Caco-2 (cell line): ENCODE results near the gene UTS2R. TPM values are rescaled to one million over a fixed set of nuclear protein-coding genes. Genes with fewer than 3 reads are reported as not detected.

Source experiments
- BruUV-seq: library from RNA; stranded (reverse); fragments of 400-500 nt; replicated peaks from 2 replicates; lab custom pipeline; 2021; lab: Mats Ljungman, UMichigan
- CTCF ChIA-PET: fragments of 300-600 bp; sonication (Branson Sonifier 250); formaldehyde crosslinking; loops from one replicate; lab custom pipeline; 2022; ENCODE audit warnings: antibody characterized with exemption; lab: Charles Lee
- POLR2A ChIA-PET: fragments of 300-600 bp; sonication (Branson Sonifier 250); formaldehyde crosslinking; loops from one replicate; lab custom pipeline; 2022; ENCODE audit warnings: antibody characterized with exemption; lab: Charles Lee
- DNase-seq, 2 experiments: peaks; one replicate each; pipeline versions ENCODE4 v3.0.0 to v3.0.0-alpha.2; 2020 to 2022
- H3K27me3 ChIP-seq: replicated peaks from 2 replicates; pipeline ENCODE4 v1.6.0; 2011; ENCODE audit warnings: low read length; ENCODE audit not compliant: control insufficient read depth, insufficient read depth
- H3K36me3 ChIP-seq: 2 replicates; pipeline ENCODE4 v1.5.1; 2011; ENCODE audit warnings: low read length; ENCODE audit not compliant: control insufficient read depth, insufficient read depth
- H3K4me1 ChIP-seq: fragments of 250-450 bp; sonication (Bioruptor Pico); 2 replicates; pipeline ENCODE4 v1.5.1; 2020; ENCODE audit warnings: mild to moderate bottlenecking
- H3K4me3 ChIP-seq: 2 replicates; pipeline ENCODE4 v1.5.1; 2011; ENCODE audit warnings: low read depth, mild to moderate bottlenecking, control low read depth, low read length
- H3K9me3 ChIP-seq: fragments of 250-450 bp; sonication (Bioruptor Pico); 2 replicates; pipeline ENCODE4 v1.5.1; 2020; ENCODE audit warnings: mild to moderate bottlenecking, moderate library complexity
- H3K27ac Mint-ChIP-seq: one replicate; pipeline ENCODE4 v1.8.0; 2022; ENCODE audit warnings: mixed read lengths; ENCODE audit not compliant: unreplicated experiment
- H3K27me3 Mint-ChIP-seq: one replicate; pipeline ENCODE4 v1.8.0; 2022; ENCODE audit warnings: mixed read lengths; ENCODE audit not compliant: insufficient read depth, unreplicated experiment
- H3K36me3 Mint-ChIP-seq: one replicate; pipeline ENCODE4 v1.8.0; 2022; ENCODE audit warnings: mild to moderate bottlenecking, mixed read lengths; ENCODE audit not compliant: insufficient read depth, unreplicated experiment
- H3K4me1 Mint-ChIP-seq: one replicate; pipeline ENCODE4 v1.8.0; 2022; ENCODE audit warnings: low read depth, mixed read lengths; ENCODE audit not compliant: unreplicated experiment
- H3K4me3 Mint-ChIP-seq: one replicate; pipeline ENCODE4 v1.8.0; 2022; ENCODE audit warnings: mild to moderate bottlenecking, moderate library complexity, mixed read lengths; ENCODE audit not compliant: unreplicated experiment
- H3K9me3 Mint-ChIP-seq: one replicate; pipeline ENCODE4 v1.8.0; 2022; ENCODE audit warnings: mixed read lengths; ENCODE audit not compliant: unreplicated experiment
- CTCF ChIP-seq, 2 experiments: fragments of 200-600 bp in 1 of 2; IDR thresholded peaks; 1 replicate in 1 of 2; 2 replicates in 1 of 2; pipeline versions ENCODE4 v1.5.1 to v1.8.0; 2011 to 2022; ENCODE audit warnings: antibody characterized with exemption in 1 of 2, control low read depth in 1 of 2, inconsistent platforms in 1 of 2, low read depth in 1 of 2, low read length in 1 of 2, mild to moderate bottlenecking in 1 of 2, moderate library complexity in 1 of 2; ENCODE audit not compliant: insufficient read depth in 1 of 2, severe bottlenecking in 1 of 2, unreplicated experiment in 1 of 2
- intact Hi-C: fragments of 100-400 bp; cut with micrococcal nuclease; formaldehyde crosslinking; loops from one replicate; pipeline ENCODE4 v1.10.0; 2022; ENCODE audit not compliant: unreplicated experiment
- total RNA-seq: library from RNA; stranded (reverse); gene quantifications from 2 replicates; pipeline ENCODE4 v1.2.3, GENCODE V29; 2022

UTS2R gene
- total RNA-seq, 1 experiment from 2014 or later: 0.66 TPM

- BruUV-seq: no TSS peak
- H3K4me1 ChIP-seq: peaks cover 23% of the 10 kb centered on the region
- Mint-ChIP-seq H3K27me3 (no peaks in the 10 kb centered on the region), H3K4me1 (peaks cover 17% of the 10 kb centered on the region), H3K27ac (no peak overlapping the region), H3K9me3 (no peaks in the 10 kb centered on the region), H3K4me3 (no peak overlapping the region), H3K36me3 (peaks cover 7% of the 10 kb centered on the region)
- intact Hi-C loops: no loop called here
- DNase-seq: no peak
- no peaks in the 10 kb centered on the region for H3K36me3 ChIP-seq
- no peaks in the 10 kb centered on the region for H3K9me3 ChIP-seq
- ChIA-PET CTCF (interaction anchor here (1.1 kb wide), 1 partner anchor 9 kb away, joined by 3 read pairs; no protein-coding TSS in a partner anchor), POLR2A (no interaction called here)
- no peak for TF ChIP-seq CTCF (IDR thresholded peaks at IDR 0.05; ENCODE audit: insufficient read depth in 1 of 2, low read depth in 1 of 2, low read length in 1 of 2, severe bottlenecking in 1 of 2, unreplicated experiment in 1 of 2)
- no peaks in the 10 kb centered on the region for H3K27me3 ChIP-seq
- no peak overlapping the region for H3K4me3 ChIP-seq
These were observed 22.7 kb upstream of the UTS2R start for GRCh38 chr17:82348866-82349265.

GRCh38 chr17:82349287-82349701 is 22.3 kb upstream of the UTS2R start:
- Histone ChIP-seq H3K4me1 (peaks cover 23% of the 10 kb centered on the region), H3K9me3 (no peaks in the 10 kb centered on the region), H3K4me3 (no peak overlapping the region), H3K36me3 (no peaks in the 10 kb centered on the region), H3K27me3 (no peaks in the 10 kb centered on the region)
- no peak overlapping the region for H3K27ac Mint-ChIP-seq
- no peaks in the 10 kb centered on the region for H3K27me3 Mint-ChIP-seq
- no TSS peak for BruUV-seq
- POLR2A ChIA-PET: no interaction called here
- H3K4me3 Mint-ChIP-seq: no peak overlapping the region
- TF ChIP-seq CTCF (IDR thresholded peaks at IDR 0.05; ENCODE audit: insufficient read depth in 1 of 2, low read depth in 1 of 2, low read length in 1 of 2, severe bottlenecking in 1 of 2, unreplicated experiment in 1 of 2): no peak
- intact Hi-C loops: no loop called here
- H3K4me1 Mint-ChIP-seq: peaks cover 17% of the 10 kb centered on the region
- DNase-seq: no peak
- CTCF ChIA-PET: interaction anchor here (1.1 kb wide), 1 partner anchor 9 kb away, joined by 3 read pairs; no protein-coding TSS in a partner anchor
- H3K9me3 Mint-ChIP-seq: no peaks in the 10 kb centered on the region
- H3K36me3 Mint-ChIP-seq: peaks cover 7% of the 10 kb centered on the region

- no TSS peak for BruUV-seq
- H3K27me3 ChIP-seq: no peaks in the 10 kb centered on the region
- Mint-ChIP-seq H3K27me3 (no peaks in the 10 kb centered on the region), H3K4me3 (no peak overlapping the region), H3K9me3 (no peaks in the 10 kb centered on the region), H3K36me3 (peaks cover 13% of the 10 kb centered on the region), H3K27ac (no peak overlapping the region), H3K4me1 (peaks cover 19% of the 10 kb centered on the region)
- no peak for TF ChIP-seq CTCF (IDR thresholded peaks at IDR 0.05; ENCODE audit: insufficient read depth in 1 of 2, low read depth in 1 of 2, low read length in 1 of 2, severe bottlenecking in 1 of 2, unreplicated experiment in 1 of 2)
- intact Hi-C loops: loop anchor here (5.0 kb wide), 4 partner anchors 47 to 202 kb away; no protein-coding TSS in a partner anchor
- no peak for DNase-seq
- no peaks in the 10 kb centered on the region for H3K9me3 ChIP-seq
- H3K4me1 ChIP-seq: peaks cover 18% of the 10 kb centered on the region
- ChIA-PET CTCF (interaction anchor here (0.7 to 0.8 kb wide), 2 partner anchors 155 to 204 kb away, joined by 3 read pairs; no protein-coding TSS in a partner anchor), POLR2A (no interaction called here)
- H3K36me3 ChIP-seq: no peaks in the 10 kb centered on the region
- no peak overlapping the region for H3K4me3 ChIP-seq
These were observed 21.2 kb upstream of the UTS2R start for GRCh38 chr17:82350182-82351030.
